GM12878 (cell line): ENCODE measurements around the gene ANKRD28. TPM values are rescaled to one million over a fixed set of nuclear protein-coding genes. Genes with fewer than 3 reads are reported as not detected.

Experiments used
- MYB ChIP-seq: fragments of 150-350 bp; IDR thresholded peaks from 2 replicates; pipeline ENCODE4 v1.6.1; 2014; ENCODE audit warnings: mild to moderate bottlenecking, low read depth, low read length, borderline replicate concordance
- ZBTB4 ChIP-seq: fragments of 450-650 bp; formaldehyde crosslinking; IDR thresholded peaks from 2 replicates; pipeline ENCODE4 v1.4.0; 2022; ENCODE audit warnings: mild to moderate bottlenecking, moderate library complexity
- ZBTB40 ChIP-seq: fragments of 450-650 bp; IDR thresholded peaks from 2 replicates; pipeline ENCODE4 v1.6.1; 2016; ENCODE audit warnings: mild to moderate bottlenecking, moderate library complexity, borderline replicate concordance
- ZZZ3 ChIP-seq: IDR thresholded peaks from 2 replicates; pipeline ENCODE4 v1.6.1; 2011; ENCODE audit warnings: low read depth; ENCODE audit not compliant: control insufficient read depth, insufficient read length
- polyA plus RNA-seq, 11 experiments: library from polyadenylated mRNA; depleted of rRNA in 4 of 11; unstranded in 6 of 11; stranded (reverse) in 5 of 11; fragments of >200 nt; fragmentation: Nextera tagmentation in 4 of 11; fragmentation: Illumina TruSeq in 1 of 11; extraction: Ambion mirVana in 4 of 11; extraction: Trizol in 1 of 11; gene quantifications; 1 replicate in 1 of 11; 2 replicates in 10 of 11; pipeline versions ENCODE4 v1.2.1 to v1.2.3, GENCODE V29; 2011 to 2016; ENCODE audit warnings: inconsistent platforms in 2 of 11, missing spikeins in 2 of 11, low read depth in 1 of 11
- total RNA-seq, 4 experiments: library from RNA; depleted of rRNA in 3 of 4; stranded (reverse); fragments of >200 nt in 3 of 4; fragmentation: Illumina TruSeq in 1 of 4; extraction: Trizol in 1 of 4; gene quantifications; 2 replicates each; pipeline versions ENCODE4 v1.2.1 to v1.2.3, GENCODE V29; 2013 to 2021

The ANKRD28 gene
- total and polyA plus RNA-seq, 10 of the 15 experiments (the other 5 are each of a cell fraction or from before 2014, with no cell fraction given): 11.2 to 105 (median 38.3) TPM

GRCh38 chr3:15664144-15664543 lies 133.6 kb downstream of the ANKRD28 start (continued):
- TF ChIP-seq MYB (no peak), ZBTB40 (no peak), ZBTB4 (CRISPR knock-in tag) (no peak), ZZZ3 (no peak)
